Stimulated activated CD8-positive, alpha-beta memory T cell treated with anti-CD3 and anti-CD28 coated beads, Interleukin-4, amount 100 ng/mL, for 4 hours (primary cell): ENCODE measurements around the gene CDH4.

Source experiments
- DNase-seq, 2 donors: peaks; one replicate each; pipeline ENCODE4 v3.0.0-alpha.2; 2020; ENCODE audit warnings: low read depth in 2 of 2, low spot score in 1 of 2

The CDH4 gene

GRCh38 chr20:61808447-61808846 lies 556.4 kb downstream of the CDH4 start:
- DNase-seq: no peak

- no peak for DNase-seq
These were observed 557.1 kb downstream of the CDH4 start for GRCh38 chr20:61809006-61809770.

GRCh38 chr20:61810066-61810737 lies 558.1 kb downstream of the CDH4 start:
- DNase-seq: no peak

- DNase-seq: no peak
These were observed 558.7 kb downstream of the CDH4 start for GRCh38 chr20:61810738-61811135.

- DNase-seq: no peak
These were observed 559.1 kb downstream of the CDH4 start for GRCh38 chr20:61811166-61811565.

GRCh38 chr20:61812121-61812844 lies 560.2 kb downstream of the CDH4 start:
- DNase-seq: no peak

GRCh38 chr20:61812845-61813485 lies 560.9 kb downstream of the CDH4 start:
- DNase-seq: no peak

- DNase-seq: no peak
These were observed 561.7 kb downstream of the CDH4 start for GRCh38 chr20:61813791-61814190.

- DNase-seq: no peak
These were observed 562.2 kb downstream of the CDH4 start for GRCh38 chr20:61814244-61814643.

- no peak for DNase-seq
These were observed 562.7 kb downstream of the CDH4 start for GRCh38 chr20:61814726-61815125.

GRCh38 chr20:61815176-61815575 lies 563.1 kb downstream of the CDH4 start:
- no peak for DNase-seq

- DNase-seq: no peak
These were observed 563.6 kb downstream of the CDH4 start for GRCh38 chr20:61815678-61816077.

- no peak for DNase-seq
These were observed 564.8 kb downstream of the CDH4 start for GRCh38 chr20:61816606-61817460.

GRCh38 chr20:61817575-61817974 lies 565.5 kb downstream of the CDH4 start:
- no peak for DNase-seq

- DNase-seq: no peak
These were observed 566.9 kb downstream of the CDH4 start for GRCh38 chr20:61818746-61819573.

GRCh38 chr20:61819574-61819846 lies 567.4 kb downstream of the CDH4 start:
- no peak for DNase-seq

- no peak for DNase-seq
These were observed 568.1 kb downstream of the CDH4 start for GRCh38 chr20:61819921-61820825.

- no peak for DNase-seq
These were observed 569.7 kb downstream of the CDH4 start for GRCh38 chr20:61821735-61822134.

- DNase-seq: no peak
These were observed 570.3 kb downstream of the CDH4 start for GRCh38 chr20:61822396-61822795.
